Skeletal muscle satellite cell (primary cell): ENCODE results near the gene PDLIM7.

ENCODE experiments used
- H3K27me3 ChIP-seq: 2 replicates; pipeline ENCODE4 v1.7.0; 2013; ENCODE audit warnings: low read length; ENCODE audit not compliant: control insufficient read depth, insufficient read depth
- H3K36me3 ChIP-seq: 2 replicates; pipeline ENCODE4 v1.7.0; 2013; ENCODE audit warnings: mild to moderate bottlenecking, control low read depth, low read length; ENCODE audit not compliant: insufficient read depth
- H3K4me1 ChIP-seq: 2 replicates; pipeline ENCODE4 v1.7.0; 2013; ENCODE audit warnings: low read length; ENCODE audit not compliant: control insufficient read depth, insufficient read depth
- H3K4me2 ChIP-seq: 2 replicates; pipeline ENCODE4 v1.7.0; 2013; ENCODE audit warnings: mild to moderate bottlenecking, low read length
- H3K4me3 ChIP-seq: 2 replicates; pipeline ENCODE4 v1.7.0; 2013; ENCODE audit warnings: low read length
- H3K9ac ChIP-seq: 2 replicates; pipeline ENCODE4 v1.7.0; 2013; ENCODE audit warnings: mild to moderate bottlenecking, low read depth, low read length, moderate library complexity
- H3K9me3 ChIP-seq: replicated peaks from 2 replicates; pipeline ENCODE4 v1.7.0; 2013; ENCODE audit warnings: mild to moderate bottlenecking, control low read depth, low read length

PDLIM7 gene

GRCh38 chr5:177455661-177456590 lies 41.5 kb downstream of the PDLIM7 start:
- peaks cover 33% of the 10 kb centered on the region for H3K4me1 ChIP-seq
- peaks cover 36% of the 10 kb centered on the region for H3K36me3 ChIP-seq
- H3K27me3 ChIP-seq, result no peaks in the 10 kb centered on the region
- no peaks in the 10 kb centered on the region for H3K9me3 ChIP-seq
- peak overlapping the region; percentile 69 for H3K4me3 ChIP-seq
- peak overlapping the region; percentile 56 for H3K9ac ChIP-seq
- H3K4me2 ChIP-seq, result peak overlapping the region; percentile 93

GRCh38 chr5:177455036-177455660 lies 42.3 kb downstream of the PDLIM7 start:
- Histone ChIP-seq H3K27me3 (no peaks in the 10 kb centered on the region), H3K36me3 (peaks cover 36% of the 10 kb centered on the region), H3K4me2 (peak overlapping the region; percentile 93), H3K4me1 (peaks cover 33% of the 10 kb centered on the region), H3K9ac (peak overlapping the region; percentile 56), H3K9me3 (no peaks in the 10 kb centered on the region), H3K4me3 (peak overlapping the region; percentile 69)

DNA sequence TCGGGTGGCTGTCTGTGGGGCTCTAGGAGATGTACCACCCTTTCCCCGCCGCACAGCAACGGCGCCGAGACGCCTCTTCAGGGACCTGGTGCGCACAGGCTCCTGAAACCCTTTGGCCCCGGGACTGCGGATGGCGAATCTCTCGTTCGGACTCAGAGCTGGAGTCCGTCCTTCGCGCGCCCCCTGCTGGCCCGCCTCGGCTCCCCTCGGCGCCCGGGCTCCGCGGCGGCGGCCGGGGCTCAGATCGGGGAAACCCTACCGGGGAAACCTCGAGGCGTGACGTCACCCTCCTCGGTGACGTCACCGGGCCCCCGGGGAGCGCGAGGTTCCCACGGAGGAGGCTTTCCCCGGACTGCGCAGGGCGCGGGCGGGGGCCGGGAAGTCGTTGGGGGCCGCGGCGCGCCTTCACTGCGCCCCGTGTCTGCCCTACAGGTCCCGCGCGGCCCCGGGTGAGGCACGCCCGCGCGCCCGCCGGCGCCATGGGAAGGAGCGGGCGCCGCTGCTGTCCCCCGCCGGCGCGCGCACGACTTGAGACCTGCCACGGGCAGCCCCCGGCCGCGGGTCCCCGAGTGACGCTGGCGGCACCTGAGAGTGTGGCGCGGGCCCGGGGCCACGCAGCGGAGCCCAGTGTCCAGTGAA lies 42.9 kb downstream of the PDLIM7 start:
- H3K9me3 ChIP-seq, result no peaks in the 10 kb centered on the region
- H3K4me1 ChIP-seq, result peaks cover 33% of the 10 kb centered on the region
- H3K27me3 ChIP-seq, result no peaks in the 10 kb centered on the region
- peaks cover 31% of the 10 kb centered on the region for H3K36me3 ChIP-seq
- H3K4me3 ChIP-seq, result peak overlapping the region; percentile 69
- peak overlapping the region; percentile 56 for H3K9ac ChIP-seq
- H3K4me2 ChIP-seq, result peak overlapping the region; percentile 93

GRCh38 chr5:177453852-177454396 lies 43.5 kb downstream of the PDLIM7 start:
- peak overlapping the region; percentile 69 for H3K4me3 ChIP-seq
- H3K9ac ChIP-seq, result peak overlapping the region; percentile 53
- no peaks in the 10 kb centered on the region for H3K27me3 ChIP-seq
- peaks cover 33% of the 10 kb centered on the region for H3K4me1 ChIP-seq
- H3K4me2 ChIP-seq, result peak overlapping the region; percentile 93
- peaks cover 28% of the 10 kb centered on the region for H3K36me3 ChIP-seq
- no peaks in the 10 kb centered on the region for H3K9me3 ChIP-seq

DNA sequence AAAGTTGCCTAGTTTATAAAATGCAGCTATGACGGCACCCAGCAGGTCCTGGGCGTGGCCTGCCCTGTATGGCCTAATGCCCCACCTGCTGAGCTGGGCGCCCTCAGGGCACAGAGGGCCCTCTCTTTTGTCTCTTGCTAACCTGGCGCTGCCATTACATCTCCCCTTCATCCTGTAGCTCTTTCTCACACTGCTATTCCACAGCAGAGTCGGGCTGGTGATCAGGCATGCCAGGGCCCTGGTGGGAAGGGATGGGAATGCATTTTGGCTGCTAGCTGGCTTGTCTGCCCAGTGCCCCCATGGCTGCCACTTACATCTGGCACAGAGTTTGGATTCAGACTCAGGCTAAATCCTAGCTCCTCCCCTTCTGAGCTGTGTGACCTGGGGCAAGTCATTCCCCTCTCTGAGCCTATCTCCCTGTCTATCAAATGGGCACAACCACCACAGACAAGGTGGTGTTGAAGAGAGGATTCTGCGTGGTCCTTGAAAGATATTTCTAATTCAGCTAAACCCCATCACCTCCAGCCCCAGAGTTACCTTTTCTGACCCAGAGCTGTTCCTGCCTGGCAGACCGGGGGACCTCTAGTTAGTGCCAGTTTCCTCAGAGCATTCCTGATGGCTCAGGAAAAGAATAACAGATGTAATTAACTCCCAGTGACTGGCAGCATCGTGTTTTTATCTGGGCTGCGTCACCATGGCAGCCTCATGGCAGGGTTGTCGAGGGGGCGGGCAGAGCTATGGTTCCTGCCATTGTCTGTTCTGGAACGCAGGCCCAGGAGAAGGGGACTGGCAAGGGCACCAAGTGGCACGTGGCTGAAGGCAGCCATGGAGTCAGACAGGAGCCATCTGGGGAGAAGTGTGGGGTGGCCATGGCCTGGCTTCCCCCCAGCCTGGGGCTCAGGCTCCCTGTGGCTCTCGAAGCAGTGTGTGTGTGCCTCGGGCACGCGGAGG lies 44.4 kb downstream of the PDLIM7 start:
- peaks cover 18% of the 10 kb centered on the region for H3K36me3 ChIP-seq
- peaks cover 42% of the 10 kb centered on the region for H3K4me1 ChIP-seq
- H3K4me2 ChIP-seq, result no peak overlapping the region
- H3K4me3 ChIP-seq, result no peak overlapping the region
- H3K9ac ChIP-seq, result no peak overlapping the region
- H3K27me3 ChIP-seq, result no peaks in the 10 kb centered on the region
- no peaks in the 10 kb centered on the region for H3K9me3 ChIP-seq

DNA sequence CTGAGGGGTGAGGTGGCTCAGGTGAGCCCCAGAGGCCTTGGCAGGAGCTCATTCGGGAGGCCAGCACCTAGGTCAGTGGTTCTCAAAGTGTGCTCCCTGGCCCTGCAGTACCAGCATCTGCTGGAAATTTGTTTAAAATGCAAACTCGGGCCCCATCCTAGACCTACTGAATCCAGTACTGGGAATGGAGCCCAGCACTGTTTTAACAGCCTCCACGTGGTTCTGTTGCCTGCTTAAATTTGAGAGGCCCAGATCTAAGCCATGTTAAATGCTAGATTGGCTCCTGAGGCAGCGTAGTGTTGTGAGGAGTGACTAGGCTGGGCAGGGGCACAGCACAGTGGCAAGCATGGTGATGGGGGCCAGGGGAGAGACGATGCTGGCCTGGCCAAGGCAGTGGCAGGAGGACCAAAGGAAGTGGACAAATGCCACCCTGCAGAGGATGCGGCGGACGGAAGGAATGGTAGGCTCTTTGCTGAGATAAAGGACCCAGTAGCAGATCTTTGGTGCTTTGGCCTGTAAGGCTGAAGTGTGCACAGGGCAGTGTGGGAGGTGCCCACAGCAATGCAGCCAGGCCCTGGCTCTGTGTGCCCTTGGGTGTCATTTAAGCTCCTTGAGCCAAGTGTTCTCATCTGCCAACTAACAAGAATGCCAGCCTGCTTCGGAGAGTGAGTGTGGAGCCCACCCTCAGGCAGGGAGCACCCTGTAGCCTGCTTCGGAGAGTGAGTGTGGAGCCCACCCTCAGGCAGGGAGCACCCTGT lies 46.6 kb downstream of the PDLIM7 start:
- Histone ChIP-seq H3K9ac (no peak overlapping the region), H3K4me3 (no peak overlapping the region), H3K9me3 (no peaks in the 10 kb centered on the region), H3K36me3 (peaks cover 6% of the 10 kb centered on the region), H3K4me1 (peaks cover 38% of the 10 kb centered on the region), H3K4me2 (no peak overlapping the region), H3K27me3 (no peaks in the 10 kb centered on the region)

GRCh38 chr5:177449140-177450061 lies 48.0 kb downstream of the PDLIM7 start:
- Histone ChIP-seq H3K9ac (no peak overlapping the region), H3K4me1 (peaks cover 28% of the 10 kb centered on the region), H3K4me3 (no peak overlapping the region), H3K36me3 (peaks cover 6% of the 10 kb centered on the region), H3K9me3 (no peaks in the 10 kb centered on the region), H3K27me3 (no peaks in the 10 kb centered on the region), H3K4me2 (no peak overlapping the region)

- H3K4me1 ChIP-seq, result peaks cover 21% of the 10 kb centered on the region
- H3K27me3 ChIP-seq, result no peaks in the 10 kb centered on the region
- peak overlapping the region; percentile 90 for H3K4me2 ChIP-seq
- peaks cover 6% of the 10 kb centered on the region for H3K36me3 ChIP-seq
- H3K9ac ChIP-seq, result peak overlapping the region; percentile 71
- H3K9me3 ChIP-seq, result no peaks in the 10 kb centered on the region
- H3K4me3 ChIP-seq, result peak overlapping the region; percentile 82
Observed at GRCh38 chr5:177448244-177448950, 49.0 kb downstream of the PDLIM7 start.

- Histone ChIP-seq H3K4me2 (peak overlapping the region; percentile 90), H3K36me3 (peaks cover 6% of the 10 kb centered on the region), H3K9ac (peak overlapping the region; percentile 71), H3K27me3 (no peaks in the 10 kb centered on the region), H3K4me3 (peak overlapping the region; percentile 82), H3K9me3 (no peaks in the 10 kb centered on the region), H3K4me1 (peaks cover 21% of the 10 kb centered on the region)
Observed at GRCh38 chr5:177447611-177448243, 49.7 kb downstream of the PDLIM7 start.
